ENCODE results near the gene KCNK6.
"Not testable (repeated sequence)": the region's sequence is repeated elsewhere in the genome, so short reads cannot be mapped to it uniquely, and the experiment has no call there.

KCNK6 gene

GRCh38 chr19:38333245-38333644 lies 13.6 kb downstream of the KCNK6 start:
- no peak overlapping the region for H3K4me3 ChIP-seq (ENCODE audit: low read depth, low read length)
- DNase-seq (ENCODE audit: low read depth), result no peak
- TF ChIP-seq, protein P1, sequence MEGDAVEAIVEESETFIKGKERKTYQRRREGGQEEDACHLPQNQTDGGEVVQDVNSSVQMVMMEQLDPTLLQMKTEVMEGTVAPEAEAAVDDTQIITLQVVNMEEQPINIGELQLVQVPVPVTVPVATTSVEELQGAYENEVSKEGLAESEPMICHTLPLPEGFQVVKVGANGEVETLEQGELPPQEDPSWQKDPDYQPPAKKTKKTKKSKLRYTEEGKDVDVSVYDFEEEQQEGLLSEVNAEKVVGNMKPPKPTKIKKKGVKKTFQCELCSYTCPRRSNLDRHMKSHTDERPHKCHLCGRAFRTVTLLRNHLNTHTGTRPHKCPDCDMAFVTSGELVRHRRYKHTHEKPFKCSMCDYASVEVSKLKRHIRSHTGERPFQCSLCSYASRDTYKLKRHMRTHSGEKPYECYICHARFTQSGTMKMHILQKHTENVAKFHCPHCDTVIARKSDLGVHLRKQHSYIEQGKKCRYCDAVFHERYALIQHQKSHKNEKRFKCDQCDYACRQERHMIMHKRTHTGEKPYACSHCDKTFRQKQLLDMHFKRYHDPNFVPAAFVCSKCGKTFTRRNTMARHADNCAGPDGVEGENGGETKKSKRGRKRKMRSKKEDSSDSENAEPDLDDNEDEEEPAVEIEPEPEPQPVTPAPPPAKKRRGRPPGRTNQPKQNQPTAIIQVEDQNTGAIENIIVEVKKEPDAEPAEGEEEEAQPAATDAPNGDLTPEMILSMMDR (IDR thresholded peaks at IDR 0.05; ENCODE audit: low read depth, low read length, missing control alignments), result no peak
- in situ Hi-C loops (cut with HindIII; ENCODE audit: low sequenced_read_pairs), result no loop called here

DNA sequence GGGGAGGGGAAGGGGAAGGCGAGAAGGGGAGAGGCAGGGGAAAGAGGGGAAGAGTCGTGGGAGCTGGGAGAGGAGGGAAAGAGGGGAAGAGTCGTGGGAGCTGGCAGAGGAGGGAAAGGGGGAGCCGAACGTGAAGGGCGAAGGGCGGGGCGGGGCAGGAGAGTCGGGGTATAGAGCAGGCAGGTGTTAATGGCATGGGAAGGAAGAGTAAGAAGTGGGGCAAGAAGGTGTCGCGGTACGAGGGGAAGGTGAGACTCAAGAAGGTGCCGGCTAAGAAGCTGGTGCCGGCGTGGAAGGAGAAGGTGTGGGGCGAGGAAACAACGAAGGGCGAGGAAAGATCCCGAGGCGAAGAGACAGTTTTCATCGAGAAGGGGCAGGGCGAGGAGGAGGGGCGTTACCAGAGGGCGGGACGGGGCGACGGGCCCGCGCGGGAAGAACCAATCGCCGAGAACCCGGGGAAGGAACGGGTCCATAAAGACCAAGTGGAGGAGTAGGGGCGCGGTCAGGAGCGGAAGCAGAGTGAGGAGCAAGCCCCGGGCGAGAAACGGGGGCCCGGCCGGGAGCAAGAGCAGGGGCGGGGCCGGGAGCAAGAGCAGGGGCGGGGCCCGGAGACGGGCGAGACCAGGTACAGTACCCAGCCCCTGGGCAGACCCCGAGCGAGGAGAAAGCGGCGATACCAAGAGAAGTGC lies 16.4 kb downstream of the KCNK6 start:
- DNase-seq (ENCODE audit: low read depth), result peak; percentile 82
- in situ Hi-C loops (cut with HindIII; ENCODE audit: low sequenced_read_pairs), result no loop called here
- TF ChIP-seq, protein P1 (IDR thresholded peaks at IDR 0.05; ENCODE audit: low read depth, low read length, missing control alignments), result no peak
- H3K4me3 ChIP-seq (ENCODE audit: low read depth, low read length), result peak overlapping the region; percentile 74

DNA sequence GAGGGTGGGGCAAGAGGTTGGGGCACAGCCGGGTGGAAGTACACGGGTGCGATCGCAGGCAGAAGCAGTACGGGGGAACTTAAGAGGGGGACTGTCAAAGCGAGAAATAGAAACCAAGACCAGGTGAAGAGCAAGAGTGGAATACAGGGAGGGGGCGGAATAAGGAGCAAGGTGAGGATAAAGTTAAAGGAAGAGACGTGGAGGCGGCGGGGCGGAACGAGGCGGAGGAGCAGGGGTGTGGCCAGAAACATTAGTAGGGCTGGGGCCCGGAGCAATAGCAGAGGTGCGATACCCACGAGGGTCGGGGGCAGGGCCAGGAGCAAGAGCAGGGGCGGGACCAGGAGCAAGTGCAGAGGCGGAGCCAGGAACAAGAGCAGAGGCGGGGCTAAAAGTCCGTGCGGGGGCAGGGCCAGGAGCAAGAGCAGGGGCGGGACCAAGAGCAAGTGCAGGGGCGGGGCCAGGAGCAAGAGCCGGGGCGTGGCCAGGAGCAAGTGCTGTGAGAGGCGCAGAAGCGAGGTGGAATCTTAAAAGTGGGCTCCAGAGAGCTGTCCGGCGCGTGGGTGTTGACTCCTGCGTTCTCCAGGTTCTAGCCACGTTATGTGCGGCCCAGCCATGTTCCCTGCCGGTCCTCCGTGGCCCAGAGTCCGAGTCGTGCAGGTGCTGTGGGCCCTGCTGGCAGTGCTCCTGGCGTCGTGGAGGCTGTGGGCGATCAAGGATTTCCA lies 17.2 kb downstream of the KCNK6 start:
- in situ Hi-C loops (cut with HindIII; ENCODE audit: low sequenced_read_pairs), result no loop called here
- TF ChIP-seq, protein P1 (IDR thresholded peaks at IDR 0.05; ENCODE audit: low read depth, low read length, missing control alignments), result no peak
- peak overlapping the region; percentile 74 for H3K4me3 ChIP-seq (ENCODE audit: low read depth, low read length)
- peak; percentile 80 for DNase-seq (ENCODE audit: low read depth)

- in situ Hi-C loops (cut with HindIII; ENCODE audit: low sequenced_read_pairs), result no loop called here
- H3K4me3 ChIP-seq (ENCODE audit: low read depth, low read length), result peak overlapping the region; percentile 74
- DNase-seq (ENCODE audit: low read depth), result no peak
- TF ChIP-seq, protein P1 (IDR thresholded peaks at IDR 0.05; ENCODE audit: low read depth, low read length, missing control alignments), result no peak
Measured at GRCh38 chr19:38337360-38337653, 17.7 kb downstream of the KCNK6 start.

DNA sequence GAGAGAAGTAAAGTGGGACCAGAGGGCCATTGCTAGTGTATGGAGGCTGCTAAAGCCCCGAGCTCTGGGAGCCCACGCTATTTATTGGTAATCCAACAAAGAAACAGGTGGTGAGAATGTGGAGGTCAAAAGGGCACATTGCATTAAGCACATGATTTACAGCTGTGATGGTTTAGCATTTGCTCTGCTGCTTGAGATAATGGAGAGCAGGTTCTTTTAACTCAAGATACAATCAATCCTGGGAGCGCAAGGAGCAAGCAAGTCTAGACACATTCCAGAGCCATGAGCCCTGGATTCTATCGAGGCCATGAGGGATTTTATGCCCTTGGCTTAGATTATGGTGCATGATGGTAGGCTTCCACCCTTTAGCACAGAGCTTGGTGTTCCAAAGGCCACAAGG lies 19.4 kb downstream of the KCNK6 start:
- H3K4me3 ChIP-seq (ENCODE audit: low read depth, low read length); DNase-seq (ENCODE audit: low read depth); in situ Hi-C loops (cut with HindIII; ENCODE audit: low sequenced_read_pairs): not testable (repeated sequence)

GRCh38 chr19:38340927-38341326 lies 21.3 kb downstream of the KCNK6 start:
- no peak for DNase-seq (ENCODE audit: low read depth)
- H3K4me3 ChIP-seq (ENCODE audit: low read depth, low read length), result no peak overlapping the region
- TF ChIP-seq, protein P1 (IDR thresholded peaks at IDR 0.05; ENCODE audit: low read depth, low read length, missing control alignments), result no peak
- in situ Hi-C loops (cut with HindIII; ENCODE audit: low sequenced_read_pairs), result no loop called here

DNA sequence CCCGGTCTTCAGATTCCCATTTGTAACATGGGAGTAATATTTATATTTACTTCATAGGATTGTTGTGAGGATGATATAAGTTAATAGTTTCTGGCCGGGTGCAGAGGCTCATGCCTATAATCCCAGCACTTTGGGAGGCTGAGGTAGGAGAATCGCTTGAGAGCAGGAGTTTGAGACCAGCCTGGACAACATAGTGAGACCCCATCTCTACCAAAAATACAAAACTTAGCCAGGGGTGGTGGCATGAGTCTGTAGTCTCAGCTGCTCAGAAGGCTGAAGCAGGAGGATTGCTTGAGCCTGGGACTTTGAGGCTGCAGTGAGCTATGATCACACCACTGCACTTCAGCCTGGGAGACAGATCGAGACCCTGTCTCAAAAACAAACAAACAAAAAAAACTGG lies 27.2 kb downstream of the KCNK6 start:
- TF ChIP-seq, protein P1 (IDR thresholded peaks at IDR 0.05; ENCODE audit: low read depth, low read length, missing control alignments), result no peak
- no peak for DNase-seq (ENCODE audit: low read depth)
- in situ Hi-C loops (cut with HindIII; ENCODE audit: low sequenced_read_pairs), result no loop called here
- H3K4me3 ChIP-seq (ENCODE audit: low read depth, low read length), result no peak overlapping the region
